Measurements from ENCODE around the gene LDB2.

LDB2 gene

DNA sequence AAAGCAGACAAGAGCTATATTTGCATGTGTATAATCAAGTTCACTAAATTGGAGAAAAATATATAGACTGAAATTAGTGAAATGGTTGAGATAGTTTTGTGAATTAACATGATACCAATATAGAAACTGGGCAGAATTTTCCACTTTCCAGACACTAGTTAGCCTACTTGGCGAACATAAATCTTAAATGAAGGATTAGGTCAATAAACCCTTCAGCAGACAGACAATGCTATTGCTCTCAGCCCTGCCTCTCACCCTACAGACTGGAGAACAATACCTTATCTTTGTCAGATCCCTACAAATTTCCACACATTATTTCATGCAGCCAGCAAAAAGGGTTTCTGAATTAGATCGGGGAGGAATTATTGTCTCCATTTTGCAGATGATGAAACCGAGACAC, 435.8 kb downstream of the LDB2 start:
- no peak overlapping the region for H3K4me3 ChIP-seq (ENCODE audit: low read depth, low read length)
- DNase-seq (ENCODE audit: low read depth) = no peak
- TF ChIP-seq, protein P1, sequence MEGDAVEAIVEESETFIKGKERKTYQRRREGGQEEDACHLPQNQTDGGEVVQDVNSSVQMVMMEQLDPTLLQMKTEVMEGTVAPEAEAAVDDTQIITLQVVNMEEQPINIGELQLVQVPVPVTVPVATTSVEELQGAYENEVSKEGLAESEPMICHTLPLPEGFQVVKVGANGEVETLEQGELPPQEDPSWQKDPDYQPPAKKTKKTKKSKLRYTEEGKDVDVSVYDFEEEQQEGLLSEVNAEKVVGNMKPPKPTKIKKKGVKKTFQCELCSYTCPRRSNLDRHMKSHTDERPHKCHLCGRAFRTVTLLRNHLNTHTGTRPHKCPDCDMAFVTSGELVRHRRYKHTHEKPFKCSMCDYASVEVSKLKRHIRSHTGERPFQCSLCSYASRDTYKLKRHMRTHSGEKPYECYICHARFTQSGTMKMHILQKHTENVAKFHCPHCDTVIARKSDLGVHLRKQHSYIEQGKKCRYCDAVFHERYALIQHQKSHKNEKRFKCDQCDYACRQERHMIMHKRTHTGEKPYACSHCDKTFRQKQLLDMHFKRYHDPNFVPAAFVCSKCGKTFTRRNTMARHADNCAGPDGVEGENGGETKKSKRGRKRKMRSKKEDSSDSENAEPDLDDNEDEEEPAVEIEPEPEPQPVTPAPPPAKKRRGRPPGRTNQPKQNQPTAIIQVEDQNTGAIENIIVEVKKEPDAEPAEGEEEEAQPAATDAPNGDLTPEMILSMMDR (IDR thresholded peaks at IDR 0.05; ENCODE audit: low read depth, low read length, missing control alignments) = no peak

DNA sequence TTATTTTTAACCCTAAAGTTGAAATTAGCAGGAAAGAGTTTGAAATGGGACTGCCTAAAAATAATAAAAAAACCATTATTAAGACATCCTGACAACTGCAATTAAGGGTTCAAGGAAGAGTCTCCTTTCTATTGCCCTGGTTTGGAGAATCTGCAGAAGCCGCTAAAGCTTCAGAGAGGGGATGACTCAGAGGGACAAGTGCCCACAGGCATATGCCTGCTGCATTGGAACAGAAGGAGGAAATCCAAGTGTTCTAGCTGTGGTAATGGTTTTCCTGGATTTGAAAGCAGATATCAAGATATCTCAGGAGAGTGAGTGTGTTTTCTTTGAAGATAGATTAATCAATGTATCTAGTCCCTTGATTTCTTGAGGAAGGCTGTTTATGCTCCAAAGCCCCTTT, 437.1 kb downstream of the LDB2 start:
- no peak for DNase-seq (ENCODE audit: low read depth)
- TF ChIP-seq, protein P1 (IDR thresholded peaks at IDR 0.05; ENCODE audit: low read depth, low read length, missing control alignments) = no peak
- no peak overlapping the region for H3K4me3 ChIP-seq (ENCODE audit: low read depth, low read length)

DNA sequence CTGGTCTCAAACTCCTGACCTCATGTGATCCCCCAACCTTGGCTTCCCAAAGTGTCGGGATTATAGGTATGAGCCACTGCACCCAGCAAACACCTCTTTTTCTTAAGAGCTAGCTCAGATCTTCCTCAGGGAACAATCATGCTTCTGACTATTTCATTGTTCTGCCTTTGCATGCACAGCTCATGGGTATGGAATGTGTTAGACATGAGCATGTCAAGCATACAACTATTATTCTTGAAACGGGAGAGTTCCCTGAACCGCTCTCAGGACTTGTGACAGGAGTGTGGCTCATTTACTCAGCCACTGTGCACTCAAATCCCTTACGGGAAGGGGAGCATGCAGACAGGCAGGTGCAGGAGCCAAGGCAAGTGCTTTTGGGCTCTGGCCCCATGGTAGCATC, 440.5 kb downstream of the LDB2 start:
- DNase-seq (ENCODE audit: low read depth) = no peak
- TF ChIP-seq, protein P1 (IDR thresholded peaks at IDR 0.05; ENCODE audit: low read depth, low read length, missing control alignments) = no peak
- no peak overlapping the region for H3K4me3 ChIP-seq (ENCODE audit: low read depth, low read length)
